Measurements from ENCODE around the gene RAB3A.

GRCh38 chr19:18172331-18173053 is 31.4 kb downstream of the RAB3A start:
- TF ChIP-seq CTCF (IDR thresholded peaks at IDR 0.05) = no peak
- TF ChIP-seq POLR2A (IDR thresholded peaks at IDR 0.05) = no peak
